ENCODE measurements around the gene SLC35E2B. TPM values are rescaled to one million over a fixed set of nuclear protein-coding genes. Genes with fewer than 3 reads are reported as not detected.
A peak's percentile ranks its signal among the peaks of the same experiment; 100 is the strongest.

Gene SLC35E2B
- total and polyA plus RNA-seq, 2 of the 8 experiments (the other 6 are each of a cell fraction or from before 2014, with no cell fraction given): 25.9 to 46.7 TPM

- Histone ChIP-seq H2BK12ac (ENCODE audit: low read depth, low read length) (no peak overlapping the region), H3K27ac (ENCODE audit: low read depth, low read length) (no peak overlapping the region), H4K91ac (replicated peaks; ENCODE audit: insufficient read length, low read length) (no peak overlapping the region), H2BK15ac (ENCODE audit: low read length) (no peak overlapping the region), H3K56ac (replicated peaks; ENCODE audit: insufficient read length, low read depth, low read length) (peak overlapping the region; percentile 30), H3K18ac (ENCODE audit: extremely low read depth, low read length) (peak overlapping the region; percentile 60), H3K23ac (ENCODE audit: insufficient read length) (no peak overlapping the region), H3K79me1 (ENCODE audit: low read depth, low read length) (no peaks in the 10 kb centered on the region), H2BK5ac (ENCODE audit: low read depth, low read length) (no peak overlapping the region), H3K9ac (replicated peaks in 1 of 4; ENCODE audit: extremely low read depth in 1 of 4, low read depth in 3 of 4, low read length in 3 of 4) (no peak overlapping the region), H3K4me1 (replicated peaks in 1 of 4; ENCODE audit: control insufficient read depth in 3 of 4, insufficient read depth in 4 of 4, low read length in 3 of 4) (peaks cover 0 to 6% (median 2%) of the 10 kb centered on the region in 4 experiments; a peak in 4 of 7 replicates), H2BK120ac (replicated peaks; ENCODE audit: low read depth, low read length) (no peak overlapping the region), H4K8ac (ENCODE audit: extremely low read depth, insufficient read depth, low read length) (peak overlapping the region; percentile 85), H2AK5ac (ENCODE audit: low read depth, low read length) (no peak overlapping the region), H3K4ac (replicated peaks; ENCODE audit: insufficient read length, low read depth, low read length) (no peak overlapping the region), H2AFZ (ENCODE audit: low read length) (no peak overlapping the region), H3K27me3 (replicated peaks in 1 of 4; ENCODE audit: control insufficient read depth in 3 of 4, extremely low read depth in 1 of 4, insufficient read depth in 3 of 4, low read length in 3 of 4) (peaks cover 8 to 23% (median 14%) of the 10 kb centered on the region in 4 experiments; a peak in 6 of 7 replicates), H3K36me3 (ENCODE audit: control insufficient read depth in 2 of 4, insufficient read depth in 4 of 4, low read length in 3 of 4) (no peaks in the 10 kb centered on the region), H3K14ac (ENCODE audit: insufficient read length) (no peak overlapping the region), H4K5ac (ENCODE audit: insufficient read length, low read depth, low read length) (no peak overlapping the region), H3K79me2 (ENCODE audit: control insufficient read depth in 1 of 2, insufficient read depth in 2 of 2, low read length in 2 of 2) (no peaks in the 10 kb centered on the region), H4K20me1 (replicated peaks in 1 of 2; ENCODE audit: control insufficient read depth in 1 of 2, insufficient read depth in 2 of 2, low read length in 2 of 2) (peaks cover 0 to 7% of the 10 kb centered on the region in 2 experiments), H2BK20ac (ENCODE audit: low read length) (no peak overlapping the region), H3K4me2 (ENCODE audit: insufficient read depth in 1 of 2, low read depth in 2 of 2, low read length in 2 of 2) (peak overlapping the region; percentile 38 to 63; a peak in 3 of 4 replicates), H3K9me3 (ENCODE audit: insufficient read depth in 2 of 2, low read depth in 1 of 2, low read length in 1 of 2) (no peaks in the 10 kb centered on the region), H3K4me3 (ENCODE audit: extremely low read depth in 1 of 4, insufficient read depth in 2 of 4, low read depth in 3 of 4, low read length in 4 of 4) (peak overlapping the region in 2 of 4 experiments; percentile 14 to 70; a peak in 3 of 8 replicates), H3K23me2 (ENCODE audit: low read depth, low read length) (peaks cover 9% of the 10 kb centered on the region; the same call in 1 of the 2 replicates)
- ChIA-PET CTCF (ENCODE audit: partially characterized antibody) (interaction anchor here (0.7 to 3.8 kb wide), 3 partner anchors 10 to 52 kb away, joined by 3 to 21 read pairs (median 6); no protein-coding TSS in a partner anchor), POLR2A (ENCODE audit: partially characterized antibody) (interaction anchor here (0.7 to 4.4 kb wide), 7 partner anchors 11 to 119 kb away, joined by 3 to 34 read pairs (median 3); partner anchors contain the start of genes ATAD3A and MIB2)
- DNase-seq (ENCODE audit: low read depth in 1 of 2, low spot score in 2 of 2) (peak; percentile 67 to 89), FAIRE-seq (no peak)
- 9% methylated on average over 37 of the region's 81 CpGs; no CpG with 5 or more reads in 1 of the 2 experiments for WGBS, 2 experiments (ENCODE audit: extremely low coverage in 1 of 2, insufficient coverage in 1 of 2, insufficient read length in 1 of 2, insufficient replicate concordance in 2 of 2, low coverage in 1 of 2, low lambda C conversion rate in 2 of 2, missing lambda C conversion rate in 1 of 2)
- TF ChIP-seq YY1 (IDR thresholded peaks at IDR 0.05; ENCODE audit: low read depth, low read length) (no peak), NANOG (IDR thresholded peaks at IDR 0.05; ENCODE audit: insufficient read depth, low read depth, low read length, poor library complexity, severe bottlenecking) (no peak), RFX5 (IDR thresholded peaks at IDR 0.05; ENCODE audit: borderline replicate concordance, low read depth, low read length) (no peak), E2F6 (IDR thresholded peaks at IDR 0.05) (peak; percentile 99), KDM1A (IDR thresholded peaks at IDR 0.05; ENCODE audit: borderline replicate concordance, low read length) (no peak), POLR2A (IDR thresholded peaks at IDR 0.05; ENCODE audit: control extremely low read depth in 1 of 2, low read depth in 2 of 2, low read length in 2 of 2) (no peak), POU5F1 (IDR thresholded peaks at IDR 0.05; ENCODE audit: low read depth, low read length) (no peak), CHD1 (IDR thresholded peaks at IDR 0.05; ENCODE audit: low read depth, low read length) (no peak), SIX5 (IDR thresholded peaks at IDR 0.05; ENCODE audit: low read depth, low read length) (no peak)
- TF ChIP-seq, protein P1, sequence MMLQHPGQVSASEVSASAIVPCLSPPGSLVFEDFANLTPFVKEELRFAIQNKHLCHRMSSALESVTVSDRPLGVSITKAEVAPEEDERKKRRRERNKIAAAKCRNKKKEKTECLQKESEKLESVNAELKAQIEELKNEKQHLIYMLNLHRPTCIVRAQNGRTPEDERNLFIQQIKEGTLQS (IDR thresholded peaks at IDR 0.05; ENCODE audit: insufficient read depth, low read depth, low read length): no peak
These were observed 62.2 kb downstream of the SLC35E2B start for GRCh38 chr1:1630191-1630964.

All from H1 (cell line).